HepG2 (cell line): Measurements from ENCODE around the gene SMOC1. TPM values are rescaled to one million over a fixed set of nuclear protein-coding genes. Genes with fewer than 3 reads are reported as not detected.

Source experiments
- AHR ChIP-seq: IDR thresholded peaks from 2 replicates; pipeline ENCODE4 v1.6.1; 2018; ENCODE audit warnings: missing genetic modification reagents, missing compliant biosample characterization
- CEBPG ChIP-seq: IDR thresholded peaks from 2 replicates; pipeline ENCODE4 v1.6.1; 2016
- ELF3 ChIP-seq: IDR thresholded peaks from 2 replicates; pipeline ENCODE4 v1.6.1; 2016; ENCODE audit warnings: missing genetic modification reagents, missing compliant biosample characterization
- ETV5 ChIP-seq: IDR thresholded peaks from 2 replicates; pipeline ENCODE4 v1.6.1; 2018; ENCODE audit warnings: missing biosample characterization, missing genetic modification reagents, inconsistent platforms, borderline replicate concordance
- HOXA3 ChIP-seq: sonication (generic); formaldehyde crosslinking; IDR thresholded peaks from 2 replicates; pipeline ENCODE4 v1.5.0; 2020; ENCODE audit warnings: missing genetic modification reagents
- ISX ChIP-seq: sonication (generic); formaldehyde crosslinking; conservative IDR thresholded peaks from 2 replicates; pipeline ENCODE4 v1.5.0; 2020; ENCODE audit warnings: missing genetic modification reagents
- KLF12 ChIP-seq: sonication (generic); formaldehyde crosslinking; IDR thresholded peaks from 2 replicates; pipeline ENCODE4 v1.4.0; 2020; ENCODE audit warnings: missing genetic modification reagents, borderline replicate concordance
- KMT2A ChIP-seq: sonication (generic); formaldehyde crosslinking; IDR thresholded peaks from 2 replicates; pipeline ENCODE4 v1.4.0; 2020; ENCODE audit warnings: missing genetic modification reagents
- MXI1 ChIP-seq: IDR thresholded peaks from 3 replicates; pipeline ENCODE4 v1.6.1; 2012; ENCODE audit warnings: low read depth, low read length, inconsistent platforms, borderline replicate concordance
- PAX8 ChIP-seq: sonication (generic); formaldehyde crosslinking; IDR thresholded peaks from 2 replicates; pipeline ENCODE4 v1.8.0; 2022; ENCODE audit warnings: mild to moderate bottlenecking, missing genetic modification reagents, borderline replicate concordance
- REPIN1 ChIP-seq: sonication (generic); formaldehyde crosslinking; IDR thresholded peaks from 2 replicates; pipeline ENCODE4 v1.8.0; 2022; ENCODE audit warnings: missing genetic modification reagents, low read depth, mild to moderate bottlenecking, borderline replicate concordance
- SRSF9 ChIP-seq: fragments of 200-400 bp; formaldehyde crosslinking; IDR thresholded peaks from 2 replicates; pipeline ENCODE4 v1.6.1; 2018; ENCODE audit warnings: borderline replicate concordance, mild to moderate bottlenecking, low read depth, low read length; ENCODE audit not compliant: insufficient read depth, poor library complexity, severe bottlenecking
- SRY ChIP-seq: sonication (generic); formaldehyde crosslinking; IDR thresholded peaks from 2 replicates; pipeline ENCODE4 v1.8.0; 2022; ENCODE audit warnings: mild to moderate bottlenecking, missing genetic modification reagents
- STAG1 ChIP-seq: sonication (generic); formaldehyde crosslinking; IDR thresholded peaks from 2 replicates; pipeline ENCODE4 v1.4.0; 2020; ENCODE audit warnings: missing genetic modification reagents
- THYN1 ChIP-seq: sonication (generic); formaldehyde crosslinking; IDR thresholded peaks from 2 replicates; pipeline ENCODE4 v1.8.1; 2023; ENCODE audit warnings: low read depth, mild to moderate bottlenecking, moderate library complexity, missing genetic modification reagents, borderline replicate concordance
- ZBTB7B ChIP-seq: sonication (generic); formaldehyde crosslinking; IDR thresholded peaks from 2 replicates; pipeline ENCODE4 v1.4.0; 2020; ENCODE audit warnings: missing genetic modification reagents
- ZC3H13 ChIP-seq: sonication (generic); formaldehyde crosslinking; IDR thresholded peaks from 2 replicates; pipeline ENCODE4 v1.8.1; 2023; ENCODE audit warnings: mild to moderate bottlenecking, missing genetic modification reagents, moderate library complexity
- ZNF207 ChIP-seq: fragments of 450-650 bp; IDR thresholded peaks from 2 replicates; pipeline ENCODE4 v1.6.1; 2016; ENCODE audit warnings: antibody characterized with exemption, borderline replicate concordance
- ZNF274 ChIP-seq: sonication (generic); formaldehyde crosslinking; IDR thresholded peaks from 2 replicates; pipeline ENCODE4 v1.5.1; 2020; ENCODE audit warnings: mild to moderate bottlenecking, missing genetic modification reagents
- ZNF558 ChIP-seq: sonication (generic); formaldehyde crosslinking; IDR thresholded peaks from 2 replicates; pipeline ENCODE4 v1.9.0; 2022; ENCODE audit warnings: mild to moderate bottlenecking, missing genetic modification reagents, borderline replicate concordance
- ZNF644 ChIP-seq: IDR thresholded peaks from 2 replicates; pipeline ENCODE4 v1.6.1; 2016; ENCODE audit warnings: low read depth
- ZNF709 ChIP-seq: sonication (generic); formaldehyde crosslinking; IDR thresholded peaks from 2 replicates; pipeline ENCODE4 v1.5.0; 2020; ENCODE audit warnings: mild to moderate bottlenecking, missing genetic modification reagents
- ZNF800 ChIP-seq: sonication (generic); formaldehyde crosslinking; IDR thresholded peaks from 2 replicates; pipeline ENCODE4 v1.4.0; 2020; ENCODE audit warnings: missing genetic modification reagents
- ZNF83 ChIP-seq: sonication (generic); formaldehyde crosslinking; IDR thresholded peaks from 2 replicates; pipeline ENCODE4 v1.4.0; 2020; ENCODE audit warnings: missing genetic modification reagents, mild to moderate bottlenecking, borderline replicate concordance
- polyA plus RNA-seq, 8 experiments: library from polyadenylated mRNA; depleted of rRNA in 3 of 8; stranded (reverse) in 7 of 8; unstranded in 1 of 8; fragments of >200 nt; fragmentation: Illumina TruSeq in 4 of 8; extraction: Trizol in 4 of 8; gene quantifications; 2 replicates each; pipeline versions ENCODE4 v1.2.1 to v1.2.3, GENCODE V29; 2011 to 2016; ENCODE audit warnings: low read depth in 4 of 8, missing spikeins in 1 of 8, mixed read lengths in 1 of 8; ENCODE audit not compliant: insufficient read depth in 1 of 8
- total RNA-seq, 5 experiments: library from RNA; depleted of rRNA; stranded (reverse); fragments of >200 nt; fragmentation: Illumina TruSeq; extraction: Trizol; gene quantifications; 2 replicates each; pipeline ENCODE4 v1.2.3, GENCODE V29; 2016; ENCODE audit warnings: low read depth in 1 of 5
- TF ChIP-seq, protein P1 (sequence below): IDR thresholded peaks from 2 replicates; pipeline ENCODE4 v1.6.1; 2016; ENCODE audit warnings: low read depth, borderline replicate concordance
- TF ChIP-seq, protein P2 (sequence below): sonication (generic); formaldehyde crosslinking; conservative IDR thresholded peaks from 2 replicates; pipeline ENCODE4 v1.4.0; 2020; ENCODE audit warnings: missing genetic modification reagents

SMOC1 gene
- total and polyA plus RNA-seq, 2 of the 13 experiments (the other 11 are each of a cell fraction or from before 2014, with no cell fraction given), result 17.8 to 35.6 TPM

- TF ChIP-seq ZNF558 (CRISPR knock-in tag), result peak; percentile 80; the same call in 1 of the 2 replicates
- peak; percentile 66 for TF ChIP-seq HOXA3
- no peak for TF ChIP-seq ZNF644
- TF ChIP-seq ELF3 (CRISPR knock-in tag), result peak; percentile 28; the same call in 1 of the 2 replicates
- no peak for TF ChIP-seq ZNF207
- peak; percentile 89; the same call in 1 of the 2 replicates for TF ChIP-seq PAX8 (CRISPR knock-in tag)
- TF ChIP-seq REPIN1, result peak; percentile 4; the same call in 1 of the 2 replicates
- no peak for TF ChIP-seq ZNF83 (CRISPR knock-in tag)
- TF ChIP-seq, protein P1, sequence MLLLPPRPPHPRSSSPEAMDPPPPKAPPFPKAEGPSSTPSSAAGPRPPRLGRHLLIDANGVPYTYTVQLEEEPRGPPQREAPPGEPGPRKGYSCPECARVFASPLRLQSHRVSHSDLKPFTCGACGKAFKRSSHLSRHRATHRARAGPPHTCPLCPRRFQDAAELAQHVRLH (CRISPR knock-in tag), result no peak
- TF ChIP-seq KMT2A, result no peak; the same call in 1 of the 2 replicates
- TF ChIP-seq ZNF274 (CRISPR knock-in tag), result peak; percentile 73; the same call in 1 of the 2 replicates
- no peak for TF ChIP-seq ETV5 (CRISPR knock-in tag)
- TF ChIP-seq ZNF800 (CRISPR knock-in tag), result peak; percentile 24; the same call in 1 of the 2 replicates
- no peak for TF ChIP-seq ZBTB7B (CRISPR knock-in tag)
- TF ChIP-seq THYN1 (CRISPR knock-in tag), result no peak
- no peak for TF ChIP-seq ZC3H13 (CRISPR knock-in tag)
- TF ChIP-seq, protein P2, sequence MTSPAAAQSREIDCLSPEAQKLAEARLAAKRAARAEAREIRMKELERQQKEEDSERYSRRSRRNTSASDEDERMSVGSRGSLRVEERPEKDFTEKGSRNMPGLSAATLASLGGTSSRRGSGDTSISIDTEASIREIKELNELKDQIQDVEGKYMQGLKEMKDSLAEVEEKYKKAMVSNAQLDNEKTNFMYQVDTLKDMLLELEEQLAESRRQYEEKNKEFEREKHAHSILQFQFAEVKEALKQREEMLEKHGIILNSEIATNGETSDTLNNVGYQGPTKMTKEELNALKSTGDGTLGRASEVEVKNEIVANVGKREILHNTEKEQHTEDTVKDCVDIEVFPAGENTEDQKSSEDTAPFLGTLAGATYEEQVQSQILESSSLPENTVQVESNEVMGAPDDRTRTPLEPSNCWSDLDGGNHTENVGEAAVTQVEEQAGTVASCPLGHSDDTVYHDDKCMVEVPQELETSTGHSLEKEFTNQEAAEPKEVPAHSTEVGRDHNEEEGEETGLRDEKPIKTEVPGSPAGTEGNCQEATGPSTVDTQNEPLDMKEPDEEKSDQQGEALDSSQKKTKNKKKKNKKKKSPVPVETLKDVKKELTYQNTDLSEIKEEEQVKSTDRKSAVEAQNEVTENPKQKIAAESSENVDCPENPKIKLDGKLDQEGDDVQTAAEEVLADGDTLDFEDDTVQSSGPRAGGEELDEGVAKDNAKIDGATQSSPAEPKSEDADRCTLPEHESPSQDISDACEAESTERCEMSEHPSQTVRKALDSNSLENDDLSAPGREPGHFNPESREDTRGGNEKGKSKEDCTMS (CRISPR knock-in tag), result no peak
- 0 out of 2 replicates have a peak, but pooled peaks have one; percentile 54 for TF ChIP-seq KLF12 (CRISPR knock-in tag)
- TF ChIP-seq CEBPG (CRISPR knock-in tag), result no peak
- peak; percentile 71; the same call in 1 of the 2 replicates for TF ChIP-seq ZNF709
- TF ChIP-seq SRSF9, result no peak
- TF ChIP-seq ISX (CRISPR knock-in tag), result 0 out of 2 replicates have a peak, but pooled peaks have one; percentile 28
- TF ChIP-seq SRY (CRISPR knock-in tag), result 0 out of 2 replicates have a peak, but pooled peaks have one; percentile 6
- peak; percentile 85; the same call in 1 of the 3 replicates for TF ChIP-seq MXI1
- TF ChIP-seq AHR, result 0 out of 2 replicates have a peak, but pooled peaks have one; percentile 17
- TF ChIP-seq STAG1 (CRISPR knock-in tag), result peak; percentile 14; the same call in 1 of the 2 replicates
Measured at GRCh38 chr14:69879175-69880043, at the start of gene SMOC1 (continued).
